K562 (cell line): ENCODE results near the gene POLR3K. TPM values are rescaled to one million over a fixed set of nuclear protein-coding genes. Genes with fewer than 3 reads are reported as not detected.

Experiments used
- BACH1 ChIP-seq: fragments of 200-800 bp; sonication (Bioruptor generic); IDR thresholded peaks from 2 replicates; pipeline ENCODE4 v1.6.1; 2016; ENCODE audit warnings: missing genetic modification characterization, missing compliant biosample characterization
- ERF ChIP-seq: fragments of 450-650 bp; formaldehyde crosslinking; IDR thresholded peaks from 2 replicates; pipeline ENCODE4 v1.4.0; 2020; ENCODE audit warnings: mild to moderate bottlenecking, mixed read lengths
- FIP1L1 ChIP-seq: fragments of 200-400 bp; formaldehyde crosslinking; IDR thresholded peaks from 2 replicates; pipeline ENCODE4 v1.6.1; 2018; ENCODE audit warnings: mild to moderate bottlenecking, low read depth, low read length; ENCODE audit not compliant: poor library complexity, severe bottlenecking
- MIER1 ChIP-seq: fragments of 450-650 bp; IDR thresholded peaks from 2 replicates; pipeline ENCODE4 v1.6.1; 2016; ENCODE audit warnings: antibody characterized with exemption, mild to moderate bottlenecking, low read depth
- ZNF174 ChIP-seq: fragments of 250-450 bp; sonication (Bioruptor Pico); IDR thresholded peaks from 2 replicates; pipeline ENCODE4 v1.4.0; 2020; ENCODE audit warnings: mild to moderate bottlenecking
- ZNF23 ChIP-seq: fragments of 250-450 bp; sonication (Bioruptor Pico); IDR thresholded peaks from 2 replicates; pipeline ENCODE4 v1.4.0; 2020; ENCODE audit warnings: mild to moderate bottlenecking
- ZNF239 ChIP-seq: fragments of 250-450 bp; sonication (Bioruptor Pico); IDR thresholded peaks from 2 replicates; pipeline ENCODE4 v1.4.0; 2020; ENCODE audit warnings: mild to moderate bottlenecking
- ZNF766 ChIP-seq: fragments of 200-800 bp; sonication (Bioruptor generic); conservative IDR thresholded peaks from 2 replicates; pipeline ENCODE4 v1.6.1; 2016; ENCODE audit warnings: missing genetic modification characterization, missing compliant biosample characterization
- polyA plus RNA-seq, 8 experiments: library from polyadenylated mRNA; depleted of rRNA in 4 of 8; stranded (reverse) in 5 of 8; unstranded in 3 of 8; fragments of >200 nt; fragmentation: Nextera tagmentation in 2 of 8; fragmentation: Illumina TruSeq in 1 of 8; extraction: Ambion mirVana in 2 of 8; extraction: Trizol in 1 of 8; gene quantifications; 2 replicates each; pipeline versions ENCODE4 v1.2.1 to v1.2.3, GENCODE V29; 2011 to 2014; ENCODE audit warnings: inconsistent platforms in 1 of 8, missing spikeins in 1 of 8
- total RNA-seq, 7 experiments: library from RNA; depleted of rRNA in 6 of 7; stranded (reverse); fragments of >200 nt in 6 of 7; fragmentation: Illumina TruSeq in 2 of 7; extraction: Trizol in 2 of 7; gene quantifications; 2 replicates each; pipeline versions ENCODE4 v1.2.1 to v1.2.3, GENCODE V29; 2011 to 2021; ENCODE audit warnings: low replicate concordance in 1 of 7
- TF ChIP-seq, protein P1 (sequence below): sonication (generic); formaldehyde crosslinking; IDR thresholded peaks from 2 replicates; pipeline ENCODE4 v1.8.1; 2023; ENCODE audit warnings: mild to moderate bottlenecking, missing genetic modification reagents
- TF ChIP-seq, protein P2 (sequence below), 2 experiments: fragments of 450-650 bp; IDR thresholded peaks; 2 replicates each; pipeline ENCODE4 v1.6.1; 2018; ENCODE audit warnings: mild to moderate bottlenecking in 2 of 2, low read depth in 1 of 2; ENCODE audit not compliant: partially characterized antibody in 2 of 2
- TF ChIP-seq, protein P3 (sequence below): fragments of 450-650 bp; formaldehyde crosslinking; IDR thresholded peaks from 2 replicates; pipeline ENCODE4 v1.4.0; 2020; ENCODE audit warnings: mild to moderate bottlenecking, mixed read lengths
- TF ChIP-seq, protein P4 (sequence below): fragments of 150-350 bp; IDR thresholded peaks from 2 replicates; pipeline ENCODE4 v1.6.1; 2014; ENCODE audit warnings: low read depth, mild to moderate bottlenecking, low read length, borderline replicate concordance
- TF ChIP-seq, protein P5 (sequence below), 2 experiments: IDR thresholded peaks; 2 replicates each; pipeline ENCODE4 v1.6.1; 2011; ENCODE audit warnings: borderline replicate concordance in 1 of 2, control low read depth in 1 of 2, low read depth in 1 of 2, low read length in 1 of 2, mild to moderate bottlenecking in 1 of 2, mixed read lengths in 1 of 2, moderate library complexity in 1 of 2; ENCODE audit not compliant: insufficient read depth in 1 of 2, insufficient read length in 1 of 2, poor library complexity in 1 of 2, severe bottlenecking in 1 of 2; ENCODE audit errors: extremely low read depth in 1 of 2

Gene POLR3K
- total and polyA plus RNA-seq, 9 of the 15 experiments (the other 6 are each of a cell fraction or from before 2014, with no cell fraction given) = 42.1 to 315 (median 86.7) TPM

DNA sequence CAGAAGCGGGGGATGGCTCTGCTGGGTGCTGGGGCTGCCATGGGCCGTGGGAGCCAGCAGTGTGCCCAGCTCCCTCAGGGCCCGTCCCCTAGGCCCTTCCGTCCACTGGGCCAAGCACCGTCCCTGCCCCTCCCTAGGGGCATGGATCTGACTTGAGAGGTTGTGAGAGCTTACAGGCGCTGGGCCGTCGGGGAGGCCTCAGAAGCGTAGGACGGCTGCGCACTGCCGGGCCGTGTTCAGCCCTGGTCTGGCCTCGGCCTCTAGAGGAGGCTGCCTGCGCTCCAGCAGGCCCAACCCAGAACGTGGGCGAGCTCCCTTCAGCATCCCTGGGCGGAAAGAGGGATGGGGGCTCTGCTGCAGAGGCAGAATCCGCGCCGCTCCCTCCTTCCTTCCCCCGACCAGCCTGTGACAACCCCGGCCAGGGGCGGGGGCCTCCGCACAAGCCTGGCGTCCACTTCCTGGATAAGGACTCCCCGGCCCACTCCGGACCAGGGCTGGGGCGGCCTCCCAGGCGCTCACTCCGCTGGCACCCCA lies 23.9 kb upstream of the POLR3K start (continued):
- TF ChIP-seq, protein P1, sequence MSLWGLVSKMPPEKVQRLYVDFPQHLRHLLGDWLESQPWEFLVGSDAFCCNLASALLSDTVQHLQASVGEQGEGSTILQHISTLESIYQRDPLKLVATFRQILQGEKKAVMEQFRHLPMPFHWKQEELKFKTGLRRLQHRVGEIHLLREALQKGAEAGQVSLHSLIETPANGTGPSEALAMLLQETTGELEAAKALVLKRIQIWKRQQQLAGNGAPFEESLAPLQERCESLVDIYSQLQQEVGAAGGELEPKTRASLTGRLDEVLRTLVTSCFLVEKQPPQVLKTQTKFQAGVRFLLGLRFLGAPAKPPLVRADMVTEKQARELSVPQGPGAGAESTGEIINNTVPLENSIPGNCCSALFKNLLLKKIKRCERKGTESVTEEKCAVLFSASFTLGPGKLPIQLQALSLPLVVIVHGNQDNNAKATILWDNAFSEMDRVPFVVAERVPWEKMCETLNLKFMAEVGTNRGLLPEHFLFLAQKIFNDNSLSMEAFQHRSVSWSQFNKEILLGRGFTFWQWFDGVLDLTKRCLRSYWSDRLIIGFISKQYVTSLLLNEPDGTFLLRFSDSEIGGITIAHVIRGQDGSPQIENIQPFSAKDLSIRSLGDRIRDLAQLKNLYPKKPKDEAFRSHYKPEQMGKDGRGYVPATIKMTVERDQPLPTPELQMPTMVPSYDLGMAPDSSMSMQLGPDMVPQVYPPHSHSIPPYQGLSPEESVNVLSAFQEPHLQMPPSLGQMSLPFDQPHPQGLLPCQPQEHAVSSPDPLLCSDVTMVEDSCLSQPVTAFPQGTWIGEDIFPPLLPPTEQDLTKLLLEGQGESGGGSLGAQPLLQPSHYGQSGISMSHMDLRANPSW (CRISPR knock-in tag) = no peak
- TF ChIP-seq, protein P2, sequence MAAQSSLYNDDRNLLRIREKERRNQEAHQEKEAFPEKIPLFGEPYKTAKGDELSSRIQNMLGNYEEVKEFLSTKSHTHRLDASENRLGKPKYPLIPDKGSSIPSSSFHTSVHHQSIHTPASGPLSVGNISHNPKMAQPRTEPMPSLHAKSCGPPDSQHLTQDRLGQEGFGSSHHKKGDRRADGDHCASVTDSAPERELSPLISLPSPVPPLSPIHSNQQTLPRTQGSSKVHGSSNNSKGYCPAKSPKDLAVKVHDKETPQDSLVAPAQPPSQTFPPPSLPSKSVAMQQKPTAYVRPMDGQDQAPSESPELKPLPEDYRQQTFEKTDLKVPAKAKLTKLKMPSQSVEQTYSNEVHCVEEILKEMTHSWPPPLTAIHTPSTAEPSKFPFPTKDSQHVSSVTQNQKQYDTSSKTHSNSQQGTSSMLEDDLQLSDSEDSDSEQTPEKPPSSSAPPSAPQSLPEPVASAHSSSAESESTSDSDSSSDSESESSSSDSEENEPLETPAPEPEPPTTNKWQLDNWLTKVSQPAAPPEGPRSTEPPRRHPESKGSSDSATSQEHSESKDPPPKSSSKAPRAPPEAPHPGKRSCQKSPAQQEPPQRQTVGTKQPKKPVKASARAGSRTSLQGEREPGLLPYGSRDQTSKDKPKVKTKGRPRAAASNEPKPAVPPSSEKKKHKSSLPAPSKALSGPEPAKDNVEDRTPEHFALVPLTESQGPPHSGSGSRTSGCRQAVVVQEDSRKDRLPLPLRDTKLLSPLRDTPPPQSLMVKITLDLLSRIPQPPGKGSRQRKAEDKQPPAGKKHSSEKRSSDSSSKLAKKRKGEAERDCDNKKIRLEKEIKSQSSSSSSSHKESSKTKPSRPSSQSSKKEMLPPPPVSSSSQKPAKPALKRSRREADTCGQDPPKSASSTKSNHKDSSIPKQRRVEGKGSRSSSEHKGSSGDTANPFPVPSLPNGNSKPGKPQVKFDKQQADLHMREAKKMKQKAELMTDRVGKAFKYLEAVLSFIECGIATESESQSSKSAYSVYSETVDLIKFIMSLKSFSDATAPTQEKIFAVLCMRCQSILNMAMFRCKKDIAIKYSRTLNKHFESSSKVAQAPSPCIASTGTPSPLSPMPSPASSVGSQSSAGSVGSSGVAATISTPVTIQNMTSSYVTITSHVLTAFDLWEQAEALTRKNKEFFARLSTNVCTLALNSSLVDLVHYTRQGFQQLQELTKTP (IDR thresholded peaks at IDR 0.05; ENCODE audit: low read depth in 1 of 2, partially characterized antibody in 2 of 2) = no peak
- TF ChIP-seq ZNF239 (CRISPR knock-in tag) = no peak
- TF ChIP-seq FIP1L1 = no peak
- TF ChIP-seq MIER1 = no peak
- no peak for TF ChIP-seq ZNF174 (CRISPR knock-in tag)
- no peak for TF ChIP-seq BACH1 (tag)
- TF ChIP-seq, protein P3, sequence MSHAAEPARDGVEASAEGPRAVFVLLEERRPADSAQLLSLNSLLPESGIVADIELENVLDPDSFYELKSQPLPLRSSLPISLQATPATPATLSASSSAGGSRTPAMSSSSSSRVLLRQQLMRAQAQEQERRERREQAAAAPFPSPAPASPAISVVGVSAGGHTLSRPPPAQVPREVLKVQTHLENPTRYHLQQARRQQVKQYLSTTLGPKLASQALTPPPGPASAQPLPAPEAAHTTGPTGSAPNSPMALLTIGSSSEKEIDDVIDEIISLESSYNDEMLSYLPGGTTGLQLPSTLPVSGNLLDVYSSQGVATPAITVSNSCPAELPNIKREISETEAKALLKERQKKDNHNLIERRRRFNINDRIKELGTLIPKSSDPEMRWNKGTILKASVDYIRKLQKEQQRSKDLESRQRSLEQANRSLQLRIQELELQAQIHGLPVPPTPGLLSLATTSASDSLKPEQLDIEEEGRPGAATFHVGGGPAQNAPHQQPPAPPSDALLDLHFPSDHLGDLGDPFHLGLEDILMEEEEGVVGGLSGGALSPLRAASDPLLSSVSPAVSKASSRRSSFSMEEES (CRISPR knock-in tag) = no peak
- TF ChIP-seq, protein P4, sequence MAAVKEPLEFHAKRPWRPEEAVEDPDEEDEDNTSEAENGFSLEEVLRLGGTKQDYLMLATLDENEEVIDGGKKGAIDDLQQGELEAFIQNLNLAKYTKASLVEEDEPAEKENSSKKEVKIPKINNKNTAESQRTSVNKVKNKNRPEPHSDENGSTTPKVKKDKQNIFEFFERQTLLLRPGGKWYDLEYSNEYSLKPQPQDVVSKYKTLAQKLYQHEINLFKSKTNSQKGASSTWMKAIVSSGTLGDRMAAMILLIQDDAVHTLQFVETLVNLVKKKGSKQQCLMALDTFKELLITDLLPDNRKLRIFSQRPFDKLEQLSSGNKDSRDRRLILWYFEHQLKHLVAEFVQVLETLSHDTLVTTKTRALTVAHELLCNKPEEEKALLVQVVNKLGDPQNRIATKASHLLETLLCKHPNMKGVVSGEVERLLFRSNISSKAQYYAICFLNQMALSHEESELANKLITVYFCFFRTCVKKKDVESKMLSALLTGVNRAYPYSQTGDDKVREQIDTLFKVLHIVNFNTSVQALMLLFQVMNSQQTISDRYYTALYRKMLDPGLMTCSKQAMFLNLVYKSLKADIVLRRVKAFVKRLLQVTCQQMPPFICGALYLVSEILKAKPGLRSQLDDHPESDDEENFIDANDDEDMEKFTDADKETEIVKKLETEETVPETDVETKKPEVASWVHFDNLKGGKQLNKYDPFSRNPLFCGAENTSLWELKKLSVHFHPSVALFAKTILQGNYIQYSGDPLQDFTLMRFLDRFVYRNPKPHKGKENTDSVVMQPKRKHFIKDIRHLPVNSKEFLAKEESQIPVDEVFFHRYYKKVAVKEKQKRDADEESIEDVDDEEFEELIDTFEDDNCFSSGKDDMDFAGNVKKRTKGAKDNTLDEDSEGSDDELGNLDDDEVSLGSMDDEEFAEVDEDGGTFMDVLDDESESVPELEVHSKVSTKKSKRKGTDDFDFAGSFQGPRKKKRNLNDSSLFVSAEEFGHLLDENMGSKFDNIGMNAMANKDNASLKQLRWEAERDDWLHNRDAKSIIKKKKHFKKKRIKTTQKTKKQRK = no peak
- TF ChIP-seq, protein P5, sequence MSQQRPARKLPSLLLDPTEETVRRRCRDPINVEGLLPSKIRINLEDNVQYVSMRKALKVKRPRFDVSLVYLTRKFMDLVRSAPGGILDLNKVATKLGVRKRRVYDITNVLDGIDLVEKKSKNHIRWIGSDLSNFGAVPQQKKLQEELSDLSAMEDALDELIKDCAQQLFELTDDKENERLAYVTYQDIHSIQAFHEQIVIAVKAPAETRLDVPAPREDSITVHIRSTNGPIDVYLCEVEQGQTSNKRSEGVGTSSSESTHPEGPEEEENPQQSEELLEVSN (IDR thresholded peaks at IDR 0.05; ENCODE audit: borderline replicate concordance in 1 of 2, extremely low read depth in 1 of 2, insufficient read depth in 1 of 2, insufficient read length in 1 of 2, low read depth in 1 of 2, low read length in 1 of 2, poor library complexity in 1 of 2, severe bottlenecking in 1 of 2) = peak in 1 of 2 experiments; percentile 36
- TF ChIP-seq ZNF23 = no peak
- TF ChIP-seq ERF = peak; percentile 56; the same call in 1 of the 2 replicates
- TF ChIP-seq ZNF766 (CRISPR knock-in tag) = no peak
